Measurements from ENCODE around the gene EVA1C.
"Not testable (repeated sequence)": the region's sequence is repeated elsewhere in the genome, so short reads cannot be mapped to it uniquely, and the experiment has no call there.

Gene EVA1C

DNA sequence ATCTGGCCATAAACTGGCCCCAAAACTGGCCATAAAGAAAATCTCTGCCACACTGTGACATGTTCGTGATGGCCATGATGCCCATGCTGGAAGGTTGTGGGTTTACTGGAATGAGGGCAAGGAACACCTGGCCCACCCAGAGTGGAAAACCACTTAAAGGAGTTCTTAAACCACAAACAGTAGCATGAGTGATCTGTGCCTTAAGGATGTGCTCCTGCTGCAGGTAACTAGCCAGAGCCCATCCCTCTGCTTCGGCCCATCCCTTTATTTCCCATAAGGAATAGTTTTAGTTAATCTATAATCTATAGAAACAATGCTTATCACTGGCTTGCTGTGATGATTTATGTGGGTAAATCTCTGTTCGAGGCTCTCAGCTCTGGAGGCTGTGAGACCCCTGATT, 50.1 kb downstream of the EVA1C start:
- DNase-seq (ENCODE audit: low spot score): not testable (repeated sequence)

DNA sequence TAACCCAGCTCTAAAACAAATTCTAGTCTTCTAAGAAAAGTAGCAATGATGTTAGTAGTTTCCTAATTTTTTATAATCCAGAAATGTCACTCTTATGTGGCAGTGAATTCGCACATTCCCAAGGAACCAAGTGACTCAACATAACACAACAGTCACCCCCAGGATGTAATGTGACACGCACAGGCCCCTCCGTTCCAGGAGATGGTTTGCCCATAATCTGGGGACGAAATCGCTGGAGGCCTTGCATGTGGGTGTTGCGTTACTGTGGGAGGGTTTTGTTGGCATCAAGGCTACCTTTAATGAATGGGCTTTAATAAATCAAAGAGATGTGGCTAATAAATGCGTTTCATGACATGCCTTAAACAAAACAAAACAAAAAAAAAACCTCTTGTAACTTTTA, 50.9 kb downstream of the EVA1C start:
- peak; percentile 30 for DNase-seq (ENCODE audit: low spot score)

DNA sequence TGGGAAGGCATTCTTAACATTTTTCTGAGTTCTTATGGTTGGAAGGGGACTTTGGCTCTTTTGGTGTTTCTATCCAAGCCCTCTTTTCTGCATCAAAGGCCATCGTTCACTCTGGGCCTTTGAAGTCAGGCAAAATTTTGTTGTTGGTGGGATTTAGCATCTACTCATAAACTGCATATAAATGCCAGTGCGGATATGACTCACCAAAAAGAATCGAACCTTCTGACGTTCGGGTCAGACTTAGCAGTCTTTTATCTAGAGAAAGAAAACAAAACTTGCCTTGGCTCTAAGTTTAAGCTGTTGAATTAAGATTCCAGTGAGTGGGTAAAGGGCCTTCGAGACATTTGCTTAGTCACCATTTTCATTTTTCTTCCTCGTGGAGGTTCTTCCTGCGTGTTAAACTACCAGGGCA, 51.4 kb downstream of the EVA1C start:
- DNase-seq (ENCODE audit: low spot score): peak; percentile 77

DNA sequence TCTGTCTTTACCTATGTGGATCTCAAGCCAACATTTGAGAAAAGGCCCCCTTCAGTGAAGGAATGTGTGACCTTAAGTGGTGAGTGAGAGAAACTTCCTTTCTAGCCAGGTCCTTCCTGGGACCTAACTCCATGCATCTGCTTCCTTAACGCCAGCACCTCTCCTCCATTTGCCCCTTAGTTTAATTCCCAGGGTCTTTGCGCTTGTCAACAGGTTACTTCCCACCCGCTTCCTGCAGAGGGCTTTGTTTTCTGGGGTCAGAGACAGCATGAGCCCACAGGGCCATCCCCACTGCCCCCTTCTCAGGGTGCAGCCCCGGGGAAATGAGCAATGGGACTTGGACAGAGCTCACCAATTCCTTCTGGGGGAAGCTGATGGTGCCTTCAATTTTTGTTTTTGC, 54.8 kb downstream of the EVA1C start:
- no peak for DNase-seq (ENCODE audit: low spot score)

DNA sequence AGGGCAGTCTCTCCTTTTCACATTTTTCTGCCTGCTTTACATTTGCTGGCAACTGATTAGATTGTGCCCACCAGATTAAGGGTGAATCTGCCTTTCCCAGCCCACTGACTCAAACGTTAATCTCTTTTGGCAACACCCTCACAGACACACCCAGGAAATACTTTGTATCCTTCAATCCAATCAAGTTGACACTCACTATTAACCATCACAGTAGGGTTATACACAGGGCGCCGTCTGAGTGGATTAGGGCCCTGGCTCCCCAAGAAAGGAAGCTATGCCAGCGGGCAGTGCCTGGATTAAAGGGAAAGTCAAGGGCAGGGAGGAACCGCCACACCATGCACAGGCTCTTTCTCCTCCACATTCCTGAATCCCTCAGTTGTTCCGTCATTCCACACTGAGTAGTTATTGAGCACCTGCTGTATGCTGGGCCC, 56.2 kb downstream of the EVA1C start:
- no peak for DNase-seq (ENCODE audit: low spot score)

DNA sequence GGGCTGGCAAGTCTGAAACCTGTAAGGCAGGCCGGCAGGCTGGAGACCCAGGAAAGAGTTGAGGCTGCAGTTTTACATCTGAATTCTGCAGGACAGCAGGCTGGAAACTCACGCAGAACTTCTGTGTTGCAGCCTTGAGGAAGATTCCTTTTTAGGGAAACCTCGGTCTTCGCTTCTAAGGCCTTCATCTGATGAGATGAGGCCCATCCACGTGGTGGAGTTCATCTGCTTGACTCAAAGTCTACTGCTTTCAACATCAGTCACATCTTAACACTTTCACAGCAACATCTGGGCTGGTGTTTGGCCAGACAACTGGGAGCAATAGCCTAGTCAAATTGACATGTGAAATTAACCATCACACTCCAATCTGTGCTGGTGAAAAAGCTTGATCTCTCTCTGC, 57.1 kb downstream of the EVA1C start:
- DNase-seq (ENCODE audit: low spot score): no peak

DNA sequence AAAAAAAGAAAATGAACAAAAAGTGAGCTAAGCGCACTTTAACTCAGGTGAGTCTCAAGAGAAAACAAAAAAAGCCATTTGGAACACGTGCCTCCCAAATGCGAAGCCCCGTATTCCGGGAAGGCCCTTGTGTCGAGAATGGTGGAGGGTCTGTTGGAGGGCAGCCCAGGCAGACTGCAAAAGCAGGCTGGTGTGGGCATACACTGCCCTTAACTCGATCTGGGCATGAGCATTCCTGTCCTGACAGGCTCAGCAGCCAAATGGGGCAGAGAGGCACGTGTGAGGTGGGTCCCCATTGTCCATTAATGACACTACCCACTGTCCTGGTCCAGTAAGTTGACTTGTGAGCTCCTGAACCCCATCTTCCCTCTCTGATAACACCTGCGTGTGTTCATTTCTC, 57.7 kb downstream of the EVA1C start:
- DNase-seq (ENCODE audit: low spot score): no peak

DNA sequence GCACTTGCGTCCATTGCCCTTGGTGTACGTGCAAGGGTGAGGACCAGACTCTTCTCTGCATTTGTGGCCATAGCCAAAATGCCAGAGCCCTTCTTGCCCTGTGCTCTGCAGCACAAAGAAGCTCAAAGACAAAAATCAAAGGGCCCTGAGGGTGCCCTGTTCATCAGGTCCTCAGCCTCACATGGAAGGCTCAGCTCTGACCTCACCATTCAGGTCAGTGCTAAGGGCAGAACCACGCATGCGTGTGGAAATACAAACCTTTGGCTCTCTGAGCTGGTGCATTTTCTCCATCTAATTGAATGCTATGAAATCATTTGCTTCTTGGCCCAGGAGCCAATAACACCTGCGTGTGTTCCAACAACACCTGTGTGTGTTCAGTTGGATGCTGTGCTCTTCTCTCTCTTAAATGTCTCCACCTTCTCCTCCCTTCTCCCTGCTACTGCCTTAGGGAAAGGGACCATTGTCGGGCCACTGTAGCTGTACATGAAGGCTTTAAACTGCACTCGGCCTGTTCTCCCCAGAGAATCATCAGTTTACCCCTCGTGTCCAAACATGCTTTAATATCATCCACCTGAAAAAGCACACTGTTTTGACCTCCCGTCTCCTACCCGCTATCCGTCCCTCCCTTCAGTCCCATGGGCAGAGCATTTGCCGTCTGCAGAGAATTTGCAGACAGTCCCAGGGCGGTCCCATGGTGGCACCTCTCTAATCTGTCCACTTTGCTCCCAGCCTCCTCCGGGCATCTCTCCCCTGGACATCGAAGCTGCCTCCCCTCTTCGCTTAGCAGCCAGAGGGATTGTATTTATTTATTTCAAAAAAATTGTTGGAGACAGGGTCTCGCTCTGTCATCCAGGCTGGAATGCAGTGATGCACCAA, 60.6 kb downstream of the EVA1C start:
- no peak for DNase-seq (ENCODE audit: low spot score)

DNA sequence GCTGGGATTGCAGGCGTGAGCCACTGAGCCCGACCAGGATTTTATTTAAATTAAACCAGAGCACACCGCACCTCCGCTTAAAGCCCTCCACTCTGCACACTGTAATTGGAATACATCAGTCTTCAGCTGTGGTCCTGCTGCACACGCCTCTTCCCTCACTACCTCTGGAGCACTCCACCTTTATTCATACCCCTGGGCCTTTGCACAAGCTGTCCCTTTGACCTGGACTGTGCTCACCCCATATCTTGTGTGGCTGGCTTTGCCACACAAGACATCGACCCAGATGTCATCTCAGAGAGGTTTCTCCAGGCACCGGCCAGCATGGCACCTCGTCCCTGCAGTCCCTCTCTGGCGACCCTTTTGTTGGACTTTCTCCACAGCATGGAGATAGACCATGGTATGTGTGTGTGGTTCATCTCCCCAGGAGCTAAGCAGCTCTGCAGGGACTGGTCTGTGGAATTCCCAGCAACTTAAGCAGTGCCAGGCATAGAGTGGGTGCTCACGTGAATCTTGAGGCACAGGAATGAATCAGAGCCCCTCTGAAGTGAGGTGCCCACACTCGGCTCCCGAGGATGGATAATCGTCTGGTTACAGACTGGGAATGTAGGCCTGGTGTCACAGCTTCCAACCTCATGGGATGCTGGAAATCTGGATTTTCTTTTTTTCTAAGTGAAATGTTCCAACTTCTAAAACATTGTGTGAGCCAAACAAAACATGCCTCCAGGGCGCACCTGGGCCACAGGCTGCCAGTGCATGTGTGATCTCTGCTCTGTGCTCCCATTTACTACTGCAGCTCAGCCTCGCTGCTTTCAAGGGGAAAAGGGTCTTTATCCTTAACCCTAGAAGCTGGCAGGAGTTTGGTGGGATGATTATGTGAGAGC, 61.9 kb downstream of the EVA1C start:
- no peak for DNase-seq (ENCODE audit: low spot score)

DNA sequence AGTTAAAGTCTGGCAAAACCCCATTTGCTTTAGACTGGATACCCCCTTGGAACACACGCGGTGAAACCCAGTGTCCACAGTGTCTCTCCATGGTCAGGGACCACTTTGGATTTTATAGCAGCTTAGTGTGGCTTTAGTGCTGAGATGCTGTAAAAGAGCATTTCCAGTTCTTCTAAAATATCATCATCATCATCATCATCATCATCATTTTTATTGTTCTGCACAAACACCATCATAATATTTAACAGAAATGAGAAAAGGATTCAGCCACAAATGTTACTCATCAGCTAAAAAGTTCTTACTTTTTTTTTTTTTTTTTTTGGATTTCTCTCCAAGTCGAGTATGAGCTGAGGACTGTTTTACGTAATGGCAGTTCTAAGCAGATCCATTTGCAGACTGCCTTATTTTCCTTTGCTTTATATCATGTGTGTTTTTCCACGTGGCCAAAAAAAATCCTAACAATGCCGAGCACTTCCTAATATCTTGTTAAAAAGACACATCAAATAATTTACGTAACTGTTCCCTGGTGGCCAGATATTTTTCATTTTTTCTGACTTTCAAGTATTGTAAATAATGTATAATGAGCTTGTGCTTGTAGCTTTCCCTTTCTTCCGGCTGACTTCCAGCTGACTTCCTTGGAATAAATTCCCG, 62.8 kb downstream of the EVA1C start:
- DNase-seq (ENCODE audit: low spot score): peak; percentile 68

DNA sequence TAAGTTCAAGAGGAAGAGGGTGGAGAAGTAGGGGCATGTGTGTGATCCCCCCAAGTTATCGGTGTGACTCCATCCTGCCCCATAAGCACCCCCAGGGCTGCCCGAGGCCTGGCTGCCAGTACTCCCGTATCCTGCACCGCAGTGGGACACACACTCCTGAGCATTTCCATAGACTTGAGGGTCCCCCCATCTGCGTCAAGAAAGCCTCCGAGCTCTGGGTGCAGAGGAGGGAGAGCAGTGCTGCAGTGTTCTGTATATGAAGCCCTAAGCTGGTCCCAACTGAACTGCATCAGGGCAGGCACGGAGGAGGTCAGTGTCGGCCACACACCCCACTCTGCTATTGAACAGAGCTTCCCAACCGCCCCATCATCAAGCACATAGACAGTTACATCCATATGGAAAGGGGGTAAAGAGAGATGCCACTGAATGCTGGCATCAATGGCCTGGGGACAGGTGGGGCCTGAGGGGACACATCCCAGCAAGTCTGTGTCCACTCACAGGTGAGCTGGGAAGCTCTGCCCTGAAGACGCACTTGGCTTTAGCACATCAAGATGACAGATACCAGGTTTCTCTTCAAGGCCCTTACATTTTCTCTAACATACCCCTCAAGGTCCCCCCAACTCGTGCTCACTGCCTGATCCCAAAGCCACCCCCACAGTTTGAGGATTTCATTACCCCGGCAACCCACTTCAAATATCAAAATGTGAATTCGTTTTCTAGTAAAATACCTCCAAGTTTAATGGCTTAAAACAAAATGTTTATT, 64.3 kb downstream of the EVA1C start:
- no peak for DNase-seq (ENCODE audit: low spot score)

DNA sequence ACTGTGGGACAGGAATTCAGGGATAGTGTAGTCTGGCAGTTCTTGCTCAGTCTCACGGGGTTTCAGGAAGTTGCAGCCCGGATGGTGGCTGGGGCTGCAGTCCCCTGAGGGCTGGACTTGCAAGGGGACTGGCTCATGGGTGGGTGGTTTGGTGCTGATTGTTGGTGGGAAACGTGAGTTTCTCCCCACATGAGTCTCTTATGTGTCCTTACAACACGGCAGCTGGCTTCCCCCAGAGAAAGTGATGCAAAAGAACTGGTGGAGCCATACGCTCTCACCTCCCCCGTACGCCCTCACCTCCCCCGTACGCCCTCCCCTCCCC, 64.9 kb downstream of the EVA1C start:
- DNase-seq (ENCODE audit: low spot score): no peak

DNA sequence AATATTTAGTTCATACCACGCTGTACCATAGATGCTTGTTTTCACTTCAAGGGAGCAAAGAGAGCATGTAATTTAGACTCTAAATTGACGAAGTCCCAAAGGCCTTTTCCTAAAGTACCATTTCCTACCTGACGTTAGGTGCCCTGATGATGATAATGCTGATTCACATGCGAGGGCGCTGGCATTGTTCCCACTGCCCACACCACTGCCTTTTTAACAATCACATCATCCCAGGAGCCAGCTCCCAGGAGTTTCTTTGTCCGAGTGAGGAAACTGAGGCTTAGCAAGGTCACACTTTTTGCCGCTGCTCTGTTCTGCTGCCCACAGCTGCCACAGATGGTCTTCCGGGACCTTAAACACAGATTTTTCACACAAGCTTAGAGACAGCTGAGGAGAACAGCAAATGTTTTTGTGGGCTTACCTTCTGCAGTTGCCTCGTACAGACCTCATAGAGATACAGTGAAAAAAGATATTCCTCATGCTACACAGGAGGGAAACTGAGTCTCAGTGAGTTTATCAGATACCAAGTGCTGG, 69.4 kb downstream of the EVA1C start:
- DNase-seq (ENCODE audit: low spot score): no peak

DNA sequence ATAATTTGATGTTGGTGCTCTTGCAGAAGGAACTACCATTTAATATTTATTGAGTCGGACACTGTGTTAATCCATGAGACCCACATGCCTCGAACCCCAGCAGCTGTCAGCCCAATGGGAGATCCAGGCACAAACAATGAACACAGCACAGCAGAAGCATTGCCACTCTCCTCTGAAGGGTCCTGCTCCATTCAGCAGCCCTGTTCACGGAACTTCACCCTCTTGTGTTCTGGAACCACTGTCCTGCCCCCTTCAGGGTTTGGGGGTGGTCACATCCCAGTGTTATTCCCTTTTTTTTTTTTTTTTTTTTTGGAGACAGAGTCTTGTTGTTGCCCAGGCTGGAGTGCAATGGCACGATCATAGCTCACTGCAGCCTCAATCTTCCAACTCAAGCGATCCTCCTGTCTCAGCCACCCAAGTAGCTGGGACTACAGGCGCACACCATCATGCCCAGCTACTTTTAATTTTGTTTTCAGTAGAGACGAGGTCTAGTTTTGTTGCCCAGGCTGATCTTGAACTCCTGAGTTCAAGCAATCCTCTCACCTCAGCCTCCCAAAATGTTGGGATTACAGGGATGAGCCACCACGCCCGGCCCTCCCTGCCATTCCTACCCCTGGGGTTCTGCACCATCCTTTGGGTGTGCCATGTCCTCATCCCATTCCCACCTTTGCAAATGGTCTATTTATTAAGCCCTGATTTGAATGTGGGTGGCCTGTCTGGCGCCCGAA, 70.2 kb downstream of the EVA1C start:
- no peak for DNase-seq (ENCODE audit: low spot score)

DNA sequence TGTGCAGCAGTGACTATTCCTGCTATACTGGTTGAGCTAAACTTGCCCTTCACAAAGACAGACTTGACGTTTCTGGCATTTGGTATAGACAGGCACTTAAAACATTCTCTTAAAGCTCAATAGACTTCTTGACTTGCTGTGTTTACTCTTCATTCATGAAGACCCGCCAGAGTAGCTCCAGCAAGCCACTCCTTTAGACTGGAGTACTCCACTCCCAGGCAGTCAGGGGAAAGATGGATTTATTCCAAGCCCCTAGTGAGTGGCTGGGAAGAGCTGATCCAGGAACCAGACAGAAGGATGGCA, 70.7 kb downstream of the EVA1C start:
- no peak for DNase-seq (ENCODE audit: low spot score)

DNA sequence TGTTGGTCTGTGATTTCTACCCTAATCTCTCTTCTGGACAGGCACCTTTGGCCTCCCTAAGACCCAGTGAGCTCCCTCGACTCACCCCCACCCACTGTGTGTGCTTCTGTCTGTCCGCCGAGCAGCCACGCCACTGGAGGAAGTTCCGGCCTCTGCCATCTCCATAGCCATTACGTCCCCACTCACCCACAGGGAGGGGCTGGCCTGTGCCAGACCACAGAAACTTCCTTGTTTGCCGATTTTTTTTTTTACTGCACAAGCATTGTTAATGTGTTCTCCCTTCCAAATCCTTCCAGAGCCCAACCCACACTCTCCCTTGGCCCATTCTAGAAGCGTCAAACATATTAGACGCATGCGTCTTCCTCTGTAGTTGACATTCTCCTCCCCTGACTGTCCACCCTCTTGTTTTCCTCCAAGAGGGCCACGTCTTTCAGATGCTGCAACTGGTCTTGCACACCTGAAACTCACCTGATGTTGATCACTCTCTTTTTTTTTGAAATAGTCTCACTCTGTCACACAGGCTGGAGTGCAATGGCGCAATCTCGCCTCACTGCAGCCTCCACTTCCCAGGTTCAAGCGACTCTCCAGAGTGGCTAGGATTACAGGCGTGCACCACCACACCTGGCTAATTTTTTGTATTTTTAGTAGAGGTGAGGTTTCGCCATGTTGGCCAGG, 72.3 kb downstream of the EVA1C start:
- DNase-seq (ENCODE audit: low spot score): no peak

DNA sequence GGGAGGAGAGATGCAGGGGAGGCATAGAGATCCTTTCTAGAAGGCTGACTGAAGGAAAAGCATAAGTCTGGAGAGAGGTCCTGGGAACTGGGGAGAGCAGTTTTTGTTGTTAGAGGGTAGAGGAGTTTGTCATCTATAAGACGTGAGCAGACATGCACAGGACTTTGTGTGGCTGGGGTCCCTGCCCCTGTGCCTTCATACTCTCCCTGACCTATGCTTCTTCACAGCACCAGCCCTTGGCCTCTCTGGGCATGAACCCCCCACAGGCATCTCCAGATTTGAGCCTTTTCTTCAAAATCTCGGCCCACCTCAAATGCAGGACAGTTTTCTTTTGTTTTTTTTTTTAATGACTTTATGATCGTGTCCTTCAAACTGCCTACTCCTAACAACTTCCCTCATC, 79.9 kb downstream of the EVA1C start:
- no peak for DNase-seq (ENCODE audit: low spot score)

DNA sequence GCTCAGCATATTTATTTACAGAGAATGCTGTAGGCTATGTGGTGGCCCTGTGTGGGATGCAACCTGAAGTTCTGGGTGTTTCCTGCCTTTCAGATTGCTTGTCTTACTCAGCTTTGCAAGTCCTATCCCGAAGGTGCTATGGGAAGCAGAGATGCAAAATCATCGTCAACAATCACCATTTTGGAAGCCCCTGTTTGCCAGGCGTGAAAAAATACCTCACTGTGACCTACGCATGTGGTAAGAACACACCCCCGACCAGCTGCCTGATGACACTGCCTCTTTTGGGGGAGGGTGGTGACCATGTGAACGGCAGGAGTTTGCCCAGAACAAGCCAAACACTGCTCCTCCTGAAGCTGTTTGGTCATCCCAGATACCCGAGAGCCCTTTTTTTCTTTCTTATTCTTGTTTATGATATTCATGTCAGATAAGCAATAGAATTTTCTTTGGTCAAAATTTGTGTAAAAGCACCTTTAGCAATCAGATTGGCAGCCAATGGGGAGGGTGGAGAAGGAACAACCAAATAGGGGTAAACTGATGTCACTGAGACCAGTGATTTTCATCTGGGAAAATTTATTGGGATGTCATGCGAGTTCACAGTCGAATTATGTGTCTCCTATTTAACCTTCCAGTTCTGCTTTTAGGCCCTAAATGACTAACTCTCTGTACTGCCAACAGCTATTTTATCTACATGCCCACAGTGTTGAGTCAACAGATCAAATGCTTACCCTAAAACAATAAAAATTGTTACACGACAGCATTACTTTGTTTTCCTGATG, 82.6 kb downstream of the EVA1C start:
- no peak for DNase-seq (ENCODE audit: low spot score)

DNA sequence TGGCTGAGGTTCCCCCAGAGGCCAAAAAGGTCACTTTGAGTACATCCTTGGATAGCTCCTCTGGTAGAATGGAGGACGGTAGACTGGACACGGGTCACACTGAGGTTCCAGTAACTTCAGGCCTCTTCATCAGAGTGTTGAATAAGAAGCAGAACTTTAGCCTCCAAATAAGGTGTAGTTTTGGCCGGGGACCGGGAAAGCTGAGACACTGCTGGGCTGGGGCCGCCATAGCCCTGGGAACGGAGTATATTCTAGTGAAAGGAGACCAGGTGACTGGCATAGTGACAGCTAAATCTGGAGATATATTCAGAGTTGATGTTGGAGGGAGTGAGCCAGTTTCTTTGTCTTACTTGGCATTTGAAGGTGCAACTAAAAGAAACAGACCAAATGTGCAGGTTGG, 84.1 kb downstream of the EVA1C start:
- no peak for DNase-seq (ENCODE audit: low spot score)

Data from hepatic stellate cell (primary cell).